ENCODE results near the gene RANBP10.

- TF ChIP-seq CTCF (IDR thresholded peaks at IDR 0.05): no peak
- TF ChIP-seq ZFX (IDR thresholded peaks at IDR 0.05; ENCODE audit: borderline replicate concordance): no peak
These were observed 5.1 kb downstream of the RANBP10 start for GRCh38 chr16:67801241-67801640.

All from 22Rv1 (cell line).